K562 (cell line): ENCODE results near the gene MAMDC2. TPM values are rescaled to one million over a fixed set of nuclear protein-coding genes. Genes with fewer than 3 reads are reported as not detected.

Source experiments
- ATAC-seq: fragments of 200-7000 bp; cut with Tn5 transposase; 3 replicates; pipeline ENCODE4 v1.9.1; 2020; ENCODE audit warnings: moderate library complexity
- BruUV-seq: library from RNA; stranded (reverse); fragments of 400-500 nt; replicated peaks from 2 replicates; lab custom pipeline; 2021; lab: Mats Ljungman, UMichigan
- CTCF ChIA-PET: fragments of 300-600 bp; formaldehyde crosslinking; extraction: SDS; loops from one replicate; lab custom pipeline; 2021; ENCODE audit warnings: low intra/inter-chr PET ratio; lab: Yijun Ruan, JAX
- POLR2A ChIA-PET: fragments of 300-600, 350-650 bp; sonication (Branson Sonifier 250); formaldehyde crosslinking; extraction: SDS; loops from one replicate; lab custom pipeline; 2021; ENCODE audit warnings: antibody characterized with exemption, inconsistent platforms; lab: Yijun Ruan, JAX
- DNase-seq, 4 experiments: peaks; one replicate each; pipeline versions ENCODE4 v3.0.0 to v3.0.0-alpha.2; 2011 to 2018; ENCODE audit warnings: low spot score in 3 of 4, mixed read lengths in 3 of 4; ENCODE audit errors: extremely low read depth in 1 of 4
- FAIRE-seq: peaks from 2 replicates; lab custom pipeline; 2011; peaks lifted over from hg19 to GRCh38; lab: Jason Lieb, UNC
- H2AFZ ChIP-seq: 2 replicates; pipeline ENCODE4 v1.6.0; 2011; ENCODE audit warnings: low read depth, low read length, control low read depth, inconsistent platforms
- H3K27ac ChIP-seq: fragments of 200-600 bp; 3 replicates; pipeline ENCODE4 v1.8.0; 2011; ENCODE audit warnings: low read depth, mild to moderate bottlenecking, control low read depth, inconsistent platforms, low read length, moderate library complexity, mixed read lengths; ENCODE audit errors: extremely low read depth
- H3K27me3 ChIP-seq, 2 experiments: fragments of 300-600 bp in 1 of 2; 2 replicates in 1 of 2; 3 replicates in 1 of 2; pipeline versions ENCODE4 v1.6.0 to v1.8.0; 2011; ENCODE audit warnings: inconsistent platforms in 2 of 2, low read length in 2 of 2, mild to moderate bottlenecking in 1 of 2, mixed read lengths in 1 of 2, moderate library complexity in 1 of 2; ENCODE audit not compliant: control insufficient read depth in 2 of 2, insufficient read depth in 2 of 2
- H3K36me3 ChIP-seq: fragments of 300-600 bp; 3 replicates; pipeline ENCODE4 v1.8.0; 2011; ENCODE audit warnings: mild to moderate bottlenecking, low read length, inconsistent platforms; ENCODE audit not compliant: control insufficient read depth, insufficient read depth
- H3K4me1 ChIP-seq, 2 experiments: fragments of 200-600 bp in 1 of 2; replicated peaks in 1 of 2; 2 replicates in 1 of 2; 3 replicates in 1 of 2; pipeline versions ENCODE4 v1.5.1 to v1.8.0; 2011; ENCODE audit warnings: inconsistent platforms in 2 of 2, low read length in 2 of 2, mild to moderate bottlenecking in 1 of 2, mixed read lengths in 1 of 2, moderate library complexity in 1 of 2; ENCODE audit not compliant: control insufficient read depth in 2 of 2, insufficient read depth in 2 of 2
- H3K4me2 ChIP-seq: 2 replicates; pipeline ENCODE4 v1.6.1; 2011; ENCODE audit warnings: low read length, control low read depth, inconsistent platforms, mixed read lengths; ENCODE audit not compliant: insufficient read depth
- H3K4me3 ChIP-seq: fragments of 200-600 bp; sonication (generic), shearing (Covaris generic); 2 replicates; pipeline ENCODE4 v1.5.1; 2016; ENCODE audit warnings: control low read depth, inconsistent platforms
- H3K79me2 ChIP-seq: fragments of 200-600 bp; 3 replicates; pipeline ENCODE4 v1.8.0; 2011; ENCODE audit warnings: low read length, inconsistent platforms; ENCODE audit not compliant: control insufficient read depth, insufficient read depth
- H3K9ac ChIP-seq, 2 experiments: 2 replicates each; pipeline versions ENCODE4 v1.6.0 to v1.6.1; 2011; ENCODE audit warnings: low read depth in 2 of 2, low read length in 2 of 2, control low read depth in 1 of 2, inconsistent platforms in 1 of 2, mild to moderate bottlenecking in 1 of 2, mixed read lengths in 1 of 2; ENCODE audit not compliant: insufficient read depth in 1 of 2
- H3K9me1 ChIP-seq: one replicate; pipeline ENCODE4 v1.6.0; 2011; ENCODE audit warnings: inconsistent platforms, mild to moderate bottlenecking, low read length, moderate library complexity; ENCODE audit not compliant: control insufficient read depth, insufficient read depth
- H3K9me3 ChIP-seq: replicated peaks from 2 replicates; pipeline ENCODE4 v1.5.1; 2011; ENCODE audit warnings: low read depth, low read length, inconsistent platforms; ENCODE audit not compliant: control insufficient read depth, insufficient read depth
- H4K20me1 ChIP-seq: replicated peaks from 2 replicates; pipeline ENCODE4 v1.6.1; 2011; ENCODE audit warnings: low read length, inconsistent platforms, mixed read lengths; ENCODE audit not compliant: control insufficient read depth, insufficient read depth
- ASH1L ChIP-seq: fragments of 450-650 bp; IDR thresholded peaks from 2 replicates; pipeline ENCODE4 v1.6.1; 2018; ENCODE audit warnings: borderline replicate concordance, mild to moderate bottlenecking, low read depth; ENCODE audit not compliant: partially characterized antibody
- ATF1 ChIP-seq, 2 experiments: fragments of 450-650 bp in 1 of 2; IDR thresholded peaks; 2 replicates each; pipeline ENCODE4 v1.6.1; 2016; ENCODE audit warnings: missing compliant biosample characterization in 1 of 2, missing genetic modification characterization in 1 of 2
- ELF4 ChIP-seq: fragments of 450-650 bp; formaldehyde crosslinking; IDR thresholded peaks from 2 replicates; pipeline ENCODE4 v1.4.0; 2022; ENCODE audit warnings: missing genetic modification characterization
- ILK ChIP-seq: fragments of 450-650 bp; IDR thresholded peaks from 2 replicates; pipeline ENCODE4 v1.6.1; 2016; ENCODE audit warnings: missing genetic modification characterization, low read depth, mild to moderate bottlenecking, missing compliant biosample characterization, moderate library complexity, borderline replicate concordance
- PHTF2 ChIP-seq: fragments of 250-450 bp; sonication (Bioruptor Pico); IDR thresholded peaks from 2 replicates; pipeline ENCODE4 v1.5.0; 2021; ENCODE audit warnings: mild to moderate bottlenecking
- SAFB ChIP-seq: fragments of 200-400 bp; formaldehyde crosslinking; IDR thresholded peaks from 2 replicates; pipeline ENCODE4 v1.6.1; 2017; ENCODE audit warnings: low read depth, low read length, borderline replicate concordance
- ZNF354B ChIP-seq: fragments of 250-450 bp; sonication (Bioruptor Pico); IDR thresholded peaks from 2 replicates; pipeline ENCODE4 v1.4.0; 2020
- WGBS: fragments of 100-300 bp; shearing (Covaris generic); methylation state at CpG from one replicate; pipeline ENCODE4 v1.1.6; 2016; ENCODE audit warnings: low coverage, mixed read lengths; ENCODE audit not compliant: insufficient coverage; ENCODE audit errors: missing lambda C conversion rate; 5-methylcytosine and 5-hydroxymethylcytosine counted together
- in situ Hi-C: fragments of 300-500 bp; cut with MboI; formaldehyde crosslinking; loops from 4 replicates; pipeline ENCODE4 v1.15.0; 2018; ENCODE audit warnings: inconsistent platforms, mixed read lengths
- intact Hi-C: fragments of 100-400 bp; cut with micrococcal nuclease; formaldehyde crosslinking; loops from 2 replicates; pipeline ENCODE4 v1.14.2; 2022
- polyA plus RNA-seq, 8 experiments: library from polyadenylated mRNA; depleted of rRNA in 4 of 8; stranded (reverse) in 5 of 8; unstranded in 3 of 8; fragments of >200 nt; fragmentation: Nextera tagmentation in 2 of 8; fragmentation: Illumina TruSeq in 1 of 8; extraction: Ambion mirVana in 2 of 8; extraction: Trizol in 1 of 8; gene quantifications; 2 replicates each; pipeline versions ENCODE4 v1.2.1 to v1.2.3, GENCODE V29; 2011 to 2014; ENCODE audit warnings: inconsistent platforms in 1 of 8, missing spikeins in 1 of 8
- total RNA-seq, 7 experiments: library from RNA; depleted of rRNA in 6 of 7; stranded (reverse); fragments of >200 nt in 6 of 7; fragmentation: Illumina TruSeq in 2 of 7; extraction: Trizol in 2 of 7; gene quantifications; 2 replicates each; pipeline versions ENCODE4 v1.2.1 to v1.2.3, GENCODE V29; 2011 to 2021; ENCODE audit warnings: low replicate concordance in 1 of 7
- TF ChIP-seq, protein P1 (sequence below), 2 experiments: fragments of 450-650 bp in 1 of 2; sonication (generic) in 1 of 2; formaldehyde crosslinking in 1 of 2; IDR thresholded peaks in 1 of 2; conservative IDR thresholded peaks in 1 of 2; 2 replicates each; pipeline versions ENCODE4 v1.6.1 to v1.8.1; 2016 to 2023; ENCODE audit warnings: mild to moderate bottlenecking in 2 of 2, moderate library complexity in 2 of 2, inconsistent platforms in 1 of 2, missing genetic modification reagents in 1 of 2
- TF ChIP-seq, protein P2 (sequence below): fragments of 450-650 bp; IDR thresholded peaks from 2 replicates; pipeline ENCODE4 v1.6.1; 2016; ENCODE audit warnings: mild to moderate bottlenecking, moderate library complexity

MAMDC2 gene
- total and polyA plus RNA-seq, 9 of the 15 experiments (the other 6 are each of a cell fraction or from before 2014, with no cell fraction given), result 0.01 to 0.03 TPM; not detected in 7

DNA sequence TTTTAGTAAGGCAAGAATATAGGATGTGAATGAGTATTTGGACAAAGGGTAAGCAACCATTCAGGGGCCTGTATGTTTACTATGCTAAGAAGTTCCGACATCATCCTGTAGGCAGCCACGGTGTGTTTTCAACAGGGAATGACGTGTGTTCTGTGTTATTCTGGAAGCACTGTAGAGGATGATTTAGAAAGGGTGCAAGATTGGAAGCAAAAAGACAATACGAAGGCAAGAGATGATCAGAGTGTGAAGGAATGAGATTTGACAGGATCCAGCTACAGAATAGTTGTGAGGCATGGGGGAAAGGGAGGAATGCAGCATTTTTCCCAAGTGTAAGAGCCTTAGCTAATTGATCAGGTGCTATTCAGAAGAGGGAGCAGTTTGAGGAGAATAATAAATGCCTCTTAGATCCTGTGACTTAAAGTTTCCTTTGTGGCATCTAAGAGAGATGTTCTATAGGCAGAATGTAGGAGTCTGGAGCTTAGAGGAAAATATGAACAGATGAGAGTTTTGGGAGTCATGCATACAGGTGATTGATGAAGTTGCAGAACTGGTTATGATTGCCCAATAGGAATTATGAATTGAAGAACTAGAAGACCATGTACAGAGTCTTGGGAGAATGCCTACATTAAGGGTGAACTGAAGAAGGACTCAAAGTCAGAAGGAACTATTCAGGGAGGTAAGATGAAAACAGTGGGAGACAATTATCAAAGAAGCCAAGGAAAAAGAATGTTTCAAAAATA lies 217.7 kb downstream of the MAMDC2 start:
- no peaks in the 10 kb centered on the region for H3K9me1 ChIP-seq
- ChIA-PET CTCF (no interaction called here), POLR2A (interaction anchor here (1.4 kb wide), 1 partner anchor 11 kb away, joined by 4 read pairs; no protein-coding TSS in a partner anchor)
- H3K9me3 ChIP-seq, result no peaks in the 10 kb centered on the region
- no peak for DNase-seq
- no TSS peak for BruUV-seq
- peaks cover 22 to 26% of the 10 kb centered on the region in 2 experiments; a peak in 4 of 5 replicates for H3K4me1 ChIP-seq
- no peak for FAIRE-seq
- H3K4me2 ChIP-seq, result no peak overlapping the region
- peaks cover 6% of the 10 kb centered on the region for H4K20me1 ChIP-seq
- WGBS, result 84% methylated on average over 4 of the region's 4 CpGs
- ATAC-seq, result no peak
- H3K36me3 ChIP-seq, result peaks cover 55% of the 10 kb centered on the region
- peaks cover 53% of the 10 kb centered on the region for H3K79me2 ChIP-seq
- intact Hi-C loops (no loop called here), in situ Hi-C loops (no loop called here)
- H3K4me3 ChIP-seq, result no peak overlapping the region
- H2AFZ ChIP-seq, result no peak overlapping the region
- no peak overlapping the region for H3K9ac ChIP-seq
- H3K27ac ChIP-seq, result no peak overlapping the region
- H3K27me3 ChIP-seq, result no peaks in the 10 kb centered on the region
- no peak for TF ChIP-seq ZNF354B (CRISPR knock-in tag)
- TF ChIP-seq ATF1 (CRISPR knock-in tag; IDR thresholded peaks at IDR 0.05), result no peak
- no peak for TF ChIP-seq ATF1 (tag; IDR thresholded peaks at IDR 0.05)
- TF ChIP-seq, protein P1, sequence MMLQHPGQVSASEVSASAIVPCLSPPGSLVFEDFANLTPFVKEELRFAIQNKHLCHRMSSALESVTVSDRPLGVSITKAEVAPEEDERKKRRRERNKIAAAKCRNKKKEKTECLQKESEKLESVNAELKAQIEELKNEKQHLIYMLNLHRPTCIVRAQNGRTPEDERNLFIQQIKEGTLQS (IDR thresholded peaks at IDR 0.05), result no peak
- TF ChIP-seq, protein P1 (CRISPR knock-in tag; conservative IDR thresholded peaks at IDR 0.05), result no peak
- TF ChIP-seq ILK (tag), result no peak
- TF ChIP-seq ELF4, result no peak
- no peak for TF ChIP-seq PHTF2
- TF ChIP-seq ASH1L, result no peak
- TF ChIP-seq, protein P2, sequence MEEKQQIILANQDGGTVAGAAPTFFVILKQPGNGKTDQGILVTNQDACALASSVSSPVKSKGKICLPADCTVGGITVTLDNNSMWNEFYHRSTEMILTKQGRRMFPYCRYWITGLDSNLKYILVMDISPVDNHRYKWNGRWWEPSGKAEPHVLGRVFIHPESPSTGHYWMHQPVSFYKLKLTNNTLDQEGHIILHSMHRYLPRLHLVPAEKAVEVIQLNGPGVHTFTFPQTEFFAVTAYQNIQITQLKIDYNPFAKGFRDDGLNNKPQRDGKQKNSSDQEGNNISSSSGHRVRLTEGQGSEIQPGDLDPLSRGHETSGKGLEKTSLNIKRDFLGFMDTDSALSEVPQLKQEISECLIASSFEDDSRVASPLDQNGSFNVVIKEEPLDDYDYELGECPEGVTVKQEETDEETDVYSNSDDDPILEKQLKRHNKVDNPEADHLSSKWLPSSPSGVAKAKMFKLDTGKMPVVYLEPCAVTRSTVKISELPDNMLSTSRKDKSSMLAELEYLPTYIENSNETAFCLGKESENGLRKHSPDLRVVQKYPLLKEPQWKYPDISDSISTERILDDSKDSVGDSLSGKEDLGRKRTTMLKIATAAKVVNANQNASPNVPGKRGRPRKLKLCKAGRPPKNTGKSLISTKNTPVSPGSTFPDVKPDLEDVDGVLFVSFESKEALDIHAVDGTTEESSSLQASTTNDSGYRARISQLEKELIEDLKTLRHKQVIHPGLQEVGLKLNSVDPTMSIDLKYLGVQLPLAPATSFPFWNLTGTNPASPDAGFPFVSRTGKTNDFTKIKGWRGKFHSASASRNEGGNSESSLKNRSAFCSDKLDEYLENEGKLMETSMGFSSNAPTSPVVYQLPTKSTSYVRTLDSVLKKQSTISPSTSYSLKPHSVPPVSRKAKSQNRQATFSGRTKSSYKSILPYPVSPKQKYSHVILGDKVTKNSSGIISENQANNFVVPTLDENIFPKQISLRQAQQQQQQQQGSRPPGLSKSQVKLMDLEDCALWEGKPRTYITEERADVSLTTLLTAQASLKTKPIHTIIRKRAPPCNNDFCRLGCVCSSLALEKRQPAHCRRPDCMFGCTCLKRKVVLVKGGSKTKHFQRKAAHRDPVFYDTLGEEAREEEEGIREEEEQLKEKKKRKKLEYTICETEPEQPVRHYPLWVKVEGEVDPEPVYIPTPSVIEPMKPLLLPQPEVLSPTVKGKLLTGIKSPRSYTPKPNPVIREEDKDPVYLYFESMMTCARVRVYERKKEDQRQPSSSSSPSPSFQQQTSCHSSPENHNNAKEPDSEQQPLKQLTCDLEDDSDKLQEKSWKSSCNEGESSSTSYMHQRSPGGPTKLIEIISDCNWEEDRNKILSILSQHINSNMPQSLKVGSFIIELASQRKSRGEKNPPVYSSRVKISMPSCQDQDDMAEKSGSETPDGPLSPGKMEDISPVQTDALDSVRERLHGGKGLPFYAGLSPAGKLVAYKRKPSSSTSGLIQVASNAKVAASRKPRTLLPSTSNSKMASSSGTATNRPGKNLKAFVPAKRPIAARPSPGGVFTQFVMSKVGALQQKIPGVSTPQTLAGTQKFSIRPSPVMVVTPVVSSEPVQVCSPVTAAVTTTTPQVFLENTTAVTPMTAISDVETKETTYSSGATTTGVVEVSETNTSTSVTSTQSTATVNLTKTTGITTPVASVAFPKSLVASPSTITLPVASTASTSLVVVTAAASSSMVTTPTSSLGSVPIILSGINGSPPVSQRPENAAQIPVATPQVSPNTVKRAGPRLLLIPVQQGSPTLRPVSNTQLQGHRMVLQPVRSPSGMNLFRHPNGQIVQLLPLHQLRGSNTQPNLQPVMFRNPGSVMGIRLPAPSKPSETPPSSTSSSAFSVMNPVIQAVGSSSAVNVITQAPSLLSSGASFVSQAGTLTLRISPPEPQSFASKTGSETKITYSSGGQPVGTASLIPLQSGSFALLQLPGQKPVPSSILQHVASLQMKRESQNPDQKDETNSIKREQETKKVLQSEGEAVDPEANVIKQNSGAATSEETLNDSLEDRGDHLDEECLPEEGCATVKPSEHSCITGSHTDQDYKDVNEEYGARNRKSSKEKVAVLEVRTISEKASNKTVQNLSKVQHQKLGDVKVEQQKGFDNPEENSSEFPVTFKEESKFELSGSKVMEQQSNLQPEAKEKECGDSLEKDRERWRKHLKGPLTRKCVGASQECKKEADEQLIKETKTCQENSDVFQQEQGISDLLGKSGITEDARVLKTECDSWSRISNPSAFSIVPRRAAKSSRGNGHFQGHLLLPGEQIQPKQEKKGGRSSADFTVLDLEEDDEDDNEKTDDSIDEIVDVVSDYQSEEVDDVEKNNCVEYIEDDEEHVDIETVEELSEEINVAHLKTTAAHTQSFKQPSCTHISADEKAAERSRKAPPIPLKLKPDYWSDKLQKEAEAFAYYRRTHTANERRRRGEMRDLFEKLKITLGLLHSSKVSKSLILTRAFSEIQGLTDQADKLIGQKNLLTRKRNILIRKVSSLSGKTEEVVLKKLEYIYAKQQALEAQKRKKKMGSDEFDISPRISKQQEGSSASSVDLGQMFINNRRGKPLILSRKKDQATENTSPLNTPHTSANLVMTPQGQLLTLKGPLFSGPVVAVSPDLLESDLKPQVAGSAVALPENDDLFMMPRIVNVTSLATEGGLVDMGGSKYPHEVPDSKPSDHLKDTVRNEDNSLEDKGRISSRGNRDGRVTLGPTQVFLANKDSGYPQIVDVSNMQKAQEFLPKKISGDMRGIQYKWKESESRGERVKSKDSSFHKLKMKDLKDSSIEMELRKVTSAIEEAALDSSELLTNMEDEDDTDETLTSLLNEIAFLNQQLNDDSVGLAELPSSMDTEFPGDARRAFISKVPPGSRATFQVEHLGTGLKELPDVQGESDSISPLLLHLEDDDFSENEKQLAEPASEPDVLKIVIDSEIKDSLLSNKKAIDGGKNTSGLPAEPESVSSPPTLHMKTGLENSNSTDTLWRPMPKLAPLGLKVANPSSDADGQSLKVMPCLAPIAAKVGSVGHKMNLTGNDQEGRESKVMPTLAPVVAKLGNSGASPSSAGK, result no peak
- no peak for TF ChIP-seq SAFB
